ENCODE measurements around the gene ITLN2.
"Not testable (repeated sequence)": the region's sequence is repeated elsewhere in the genome, so short reads cannot be mapped to it uniquely, and the experiment has no call there.

ITLN2 gene

GRCh38 chr1:160905617-160905989, 49.0 kb downstream of the ITLN2 start:
- DNase-seq (ENCODE audit: low read depth in 2 of 2): no peak

GRCh38 chr1:160904783-160905616, 49.6 kb downstream of the ITLN2 start:
- no peak for DNase-seq (ENCODE audit: low read depth in 2 of 2)

GRCh38 chr1:160902251-160902650, 52.4 kb downstream of the ITLN2 start:
- DNase-seq (ENCODE audit: low read depth in 2 of 2): not testable (repeated sequence)

- DNase-seq (ENCODE audit: low read depth in 2 of 2): no peak
Measured at GRCh38 chr1:160901768-160902167, 52.8 kb downstream of the ITLN2 start.

GRCh38 chr1:160900683-160901082, 53.9 kb downstream of the ITLN2 start:
- DNase-seq (ENCODE audit: low read depth in 2 of 2): not testable (repeated sequence)

Measured in stimulated activated CD4-positive, alpha-beta T cell treated with anti-CD3 and anti-CD28 coated beads, Interleukin-15, amount 100 ng/mL, for 48 hours (primary cell).